ENCODE measurements around the gene LURAP1L. TPM values are rescaled to one million over a fixed set of nuclear protein-coding genes. Genes with fewer than 3 reads are reported as not detected.

Gene LURAP1L
- total RNA-seq, 1 donor from 2014 or later, result 43.7 TPM

Other genes with a start within 250 kb of the LURAP1L start
- gene TYRP1, start 81.6 kb upstream of the LURAP1L start, total RNA-seq, result not detected in 2 replicates

Measured in bronchial epithelial cell (primary cell).